NT2/D1 (cell line): ENCODE measurements around the gene HSPB8.

Source experiments
- SUZ12 ChIP-seq: IDR thresholded peaks from 2 replicates; pipeline ENCODE4 v1.6.1; 2011; ENCODE audit not compliant: insufficient read length, insufficient read depth; ENCODE audit errors: extremely low read depth
- YY1 ChIP-seq: IDR thresholded peaks from 2 replicates; pipeline ENCODE4 v1.6.1; 2011; ENCODE audit not compliant: insufficient read length, insufficient read depth
- ZNF274 ChIP-seq: IDR thresholded peaks from 2 replicates; pipeline ENCODE4 v1.6.1; 2011; ENCODE audit warnings: mild to moderate bottlenecking, low read depth, low read length

DNA sequence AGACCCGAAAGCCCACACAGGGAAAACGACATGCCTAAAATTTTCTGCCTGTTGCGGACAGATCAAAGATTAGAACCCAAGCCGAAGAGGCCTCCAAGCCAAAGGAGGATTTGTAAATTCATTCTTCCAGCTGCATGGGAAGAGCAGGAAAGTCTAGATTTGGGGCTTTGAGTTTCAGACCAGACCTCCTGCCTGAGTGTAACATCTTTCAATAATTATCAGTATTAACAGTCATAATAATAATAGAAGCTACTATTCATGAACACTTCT lies 1.7 kb upstream of the HSPB8 start:
- TF ChIP-seq ZNF274 (no peak), SUZ12 (no peak), YY1 (no peak)
